OCI-LY7 (cell line): ENCODE measurements around the gene TMEM95. TPM values are rescaled to one million over a fixed set of nuclear protein-coding genes. Genes with fewer than 3 reads are reported as not detected.

ENCODE experiments used
- BruUV-seq: library from RNA; stranded (reverse); fragments of 400-500 nt; replicated peaks from 2 replicates; lab custom pipeline; 2021; lab: Mats Ljungman, UMichigan
- CTCF ChIA-PET: fragments of 300-600 bp; sonication (Branson Sonifier 250); formaldehyde crosslinking; loops from one replicate; lab custom pipeline; 2022; ENCODE audit warnings: antibody characterized with exemption; ENCODE audit not compliant: unreplicated experiment; lab: Charles Lee
- POLR2A ChIA-PET: fragments of 300-600 bp; sonication (Branson Sonifier 250); formaldehyde crosslinking; loops from one replicate; lab custom pipeline; 2022; ENCODE audit warnings: antibody characterized with exemption; lab: Charles Lee
- DNase-seq: peaks from one replicate; pipeline ENCODE4 v3.0.0-alpha.2; 2015; ENCODE audit warnings: low spot score
- H2AFZ ChIP-seq: fragments of 200-600 bp; sonication (generic), shearing (Covaris generic); 2 replicates; pipeline ENCODE4 v1.6.1; 2014; ENCODE audit warnings: mild to moderate bottlenecking, antibody characterized with exemption, low read length, moderate library complexity
- H3K27ac ChIP-seq: fragments of 200-600 bp; sonication (generic); 2 replicates; pipeline ENCODE4 v1.5.1; 2014; ENCODE audit warnings: mixed run types, low read depth, mild to moderate bottlenecking, moderate library complexity, low read length, inconsistent platforms; ENCODE audit not compliant: poor library complexity, severe bottlenecking
- H3K36me3 ChIP-seq: fragments of 200-600 bp; sonication (generic); 2 replicates; pipeline ENCODE4 v1.6.1; 2014; ENCODE audit warnings: mild to moderate bottlenecking, antibody characterized with exemption, low read length, moderate library complexity, mixed read lengths; ENCODE audit not compliant: insufficient read depth
- H3K4me1 ChIP-seq: fragments of 200-600 bp; sonication (generic); 2 replicates; pipeline ENCODE4 v1.5.1; 2014; ENCODE audit warnings: mild to moderate bottlenecking, low read length; ENCODE audit not compliant: insufficient read depth, poor library complexity, severe bottlenecking
- H3K4me2 ChIP-seq: fragments of 200-600 bp; sonication (generic); 2 replicates; pipeline ENCODE4 v1.6.1; 2014; ENCODE audit warnings: mild to moderate bottlenecking, low read length
- H3K4me3 ChIP-seq: fragments of 200-600 bp; sonication (generic); 2 replicates; pipeline ENCODE4 v1.5.1; 2014; ENCODE audit warnings: mild to moderate bottlenecking, low read depth, low read length; ENCODE audit not compliant: poor library complexity, severe bottlenecking
- H3K79me2 ChIP-seq: fragments of 200-600 bp; sonication (generic); 2 replicates; pipeline ENCODE4 v1.6.1; 2016; ENCODE audit warnings: low read depth, mild to moderate bottlenecking, low read length, moderate library complexity, mixed read lengths; ENCODE audit not compliant: insufficient read depth
- H3K9me2 ChIP-seq: fragments of 200-600 bp; sonication (generic); 2 replicates; pipeline ENCODE4 v1.6.1; 2016; ENCODE audit warnings: mild to moderate bottlenecking, low read length, mixed read lengths; ENCODE audit not compliant: insufficient read depth
- H3K9me3 ChIP-seq: fragments of 200-600 bp; sonication (generic); 2 replicates; pipeline ENCODE4 v1.6.1; 2014; ENCODE audit warnings: mild to moderate bottlenecking, mixed run types, low read length, mixed read lengths
- H4K20me1 ChIP-seq: fragments of 200-600 bp; sonication (generic); 2 replicates; pipeline ENCODE4 v1.6.1; 2014; ENCODE audit warnings: mild to moderate bottlenecking, antibody characterized with exemption, low read length, moderate library complexity, mixed read lengths; ENCODE audit not compliant: insufficient read depth
- CTCF ChIP-seq: fragments of 200-600 bp; sonication (generic); conservative IDR thresholded peaks from 2 replicates; pipeline ENCODE4 v1.5.1; 2014; ENCODE audit warnings: mild to moderate bottlenecking, antibody characterized with exemption, low read length, moderate library complexity, mixed read lengths
- EZH2phosphoT487 ChIP-seq: fragments of 200-600 bp; sonication (generic); IDR thresholded peaks from 2 replicates; pipeline ENCODE4 v1.6.1; 2018; ENCODE audit warnings: low read depth, borderline replicate concordance, mild to moderate bottlenecking, mixed run types, antibody characterized with exemption, low read length, moderate library complexity, mixed read lengths
- intact Hi-C: fragments of 100-400 bp; cut with micrococcal nuclease; formaldehyde crosslinking; loops from one replicate; pipeline ENCODE4 v1.10.0; 2022; ENCODE audit not compliant: unreplicated experiment
- total RNA-seq, 2 experiments: library from RNA; depleted of rRNA in 1 of 2; stranded (reverse); fragments of >200 nt in 1 of 2; shearing (Covaris generic) in 1 of 2; gene quantifications; 2 replicates each; pipeline ENCODE4 v1.2.3, GENCODE V29; 2014 to 2022

The TMEM95 gene
- total RNA-seq, 2 experiments from 2014 or later = not detected

GRCh38 chr17:7389924-7390910, 35.3 kb downstream of the TMEM95 start:
- intact Hi-C loops = no loop called here
- H3K9me2 ChIP-seq = no peaks in the 10 kb centered on the region
- no peaks in the 10 kb centered on the region for H3K9me3 ChIP-seq
- no peaks in the 10 kb centered on the region for H3K79me2 ChIP-seq
- H3K4me2 ChIP-seq = no peak overlapping the region
- CTCF ChIA-PET = no interaction called here
- BruUV-seq = TSS peak; percentile 77
- TF ChIP-seq EZH2phosphoT487 (no peak), CTCF (no peak)
- no peaks in the 10 kb centered on the region for H4K20me1 ChIP-seq
- peaks cover 9% of the 10 kb centered on the region for H3K4me1 ChIP-seq
- no peak for DNase-seq
- no peak overlapping the region for H2AFZ ChIP-seq
- POLR2A ChIA-PET = interaction anchor here (0.6 kb wide), 1 partner anchor 165 kb away, joined by 4 read pairs; no protein-coding TSS in a partner anchor
- no peak overlapping the region for H3K4me3 ChIP-seq
- peaks cover 12% of the 10 kb centered on the region; the same call in 1 of the 2 replicates for H3K36me3 ChIP-seq
- H3K27ac ChIP-seq = no peak overlapping the region

- H3K27ac ChIP-seq = no peak overlapping the region
- no peaks in the 10 kb centered on the region for H3K9me2 ChIP-seq
- no peaks in the 10 kb centered on the region for H3K79me2 ChIP-seq
- BruUV-seq = no TSS peak
- no peak overlapping the region for H2AFZ ChIP-seq
- POLR2A ChIA-PET = no interaction called here
- CTCF ChIA-PET = no interaction called here
- no peak for TF ChIP-seq EZH2phosphoT487
- H3K4me1 ChIP-seq = peaks cover 9% of the 10 kb centered on the region
- peaks cover 12% of the 10 kb centered on the region; the same call in 1 of the 2 replicates for H3K36me3 ChIP-seq
- H3K4me2 ChIP-seq = no peak overlapping the region
- intact Hi-C loops = no loop called here
- H3K4me3 ChIP-seq = no peak overlapping the region
- H4K20me1 ChIP-seq = no peaks in the 10 kb centered on the region
- no peaks in the 10 kb centered on the region for H3K9me3 ChIP-seq
- DNase-seq = no peak
Observed at GRCh38 chr17:7391307-7391706, 36.4 kb downstream of the TMEM95 start.

- Histone ChIP-seq H3K9me2 (no peaks in the 10 kb centered on the region), H3K4me2 (peak overlapping the region; percentile 80), H2AFZ (peak overlapping the region; percentile 63; the same call in 1 of the 2 replicates), H3K4me3 (peak overlapping the region; percentile 72), H3K9me3 (no peaks in the 10 kb centered on the region), H3K36me3 (peaks cover 12% of the 10 kb centered on the region; the same call in 1 of the 2 replicates), H3K79me2 (no peaks in the 10 kb centered on the region), H3K4me1 (peaks cover 9% of the 10 kb centered on the region), H4K20me1 (no peaks in the 10 kb centered on the region), H3K27ac (no peak overlapping the region)
- POLR2A ChIA-PET = interaction anchor here (0.6 kb wide), 2 partner anchors 30 to 136 kb away, joined by 3 read pairs; no protein-coding TSS in a partner anchor
- BruUV-seq = no TSS peak
- no peak for DNase-seq
- CTCF ChIA-PET = no interaction called here
- intact Hi-C loops = no loop called here
- TF ChIP-seq EZH2phosphoT487 = no peak
- TF ChIP-seq CTCF = no peak
Observed at GRCh38 chr17:7392696-7393612, 38.0 kb downstream of the TMEM95 start.
